HCT116 (cell line): ENCODE data around the gene HOXC11. TPM values are rescaled to one million over a fixed set of nuclear protein-coding genes. Genes with fewer than 3 reads are reported as not detected.
A peak's percentile ranks its signal among the peaks of the same experiment; 100 is the strongest.

Experiments
- ATAC-seq: fragments of 200-7000 bp; cut with Tn5 transposase; 2 replicates; pipeline ENCODE4 v1.9.1; 2020; ENCODE audit warnings: mild to moderate bottlenecking, moderate library complexity
- BruUV-seq: library from RNA; stranded (reverse); fragments of 400-500 nt; replicated peaks from 2 replicates; lab custom pipeline; 2021; lab: Mats Ljungman, UMichigan
- CTCF ChIA-PET: fragments of 300-600 bp; sonication (Branson Sonifier 250); formaldehyde crosslinking; loops from one replicate; lab custom pipeline; 2021; ENCODE audit warnings: antibody characterized with exemption; lab: Charles Lee
- POLR2A ChIA-PET: fragments of 300-600, 350-600 bp; sonication (Branson Sonifier 250); formaldehyde crosslinking; loops from one replicate; lab custom pipeline; 2021; ENCODE audit warnings: antibody characterized with exemption; lab: Charles Lee
- RAD21 ChIA-PET, 2 experiments: fragments of 300-600 bp; sonication (Branson Sonifier 250); formaldehyde crosslinking; loops; one replicate each; lab custom pipeline; 2023; ENCODE audit warnings: low total read pairs in 2 of 2; ENCODE audit not compliant: uncharacterized antibody in 2 of 2, unreplicated experiment in 2 of 2, low non-redundant PET in 1 of 2; lab: Charles Lee
- DNase-seq: peaks from one replicate; pipeline ENCODE4 v3.0.0-alpha.2; 2010; ENCODE audit warnings: low read depth, low spot score
- H2AFZ ChIP-seq: fragments of 200-600 bp; shearing (Covaris generic), sonication (generic); 2 replicates; pipeline ENCODE4 v1.6.1; 2017; ENCODE audit warnings: low read depth, mixed run types, mixed read lengths, antibody characterized with exemption, low read length; ENCODE audit not compliant: poor library complexity, severe bottlenecking
- H3K27ac ChIP-seq: 2 replicates; pipeline ENCODE4 v1.5.1; 2012; ENCODE audit warnings: low read depth, low read length
- H3K27me3 ChIP-seq: fragments of 200-600 bp; sonication (generic); 2 replicates; pipeline ENCODE4 v1.6.1; 2016; ENCODE audit warnings: mixed run types, low read length, mixed read lengths; ENCODE audit not compliant: insufficient read depth
- H3K36me3 ChIP-seq, 2 experiments: fragments of 200-500 bp in 1 of 2; fragments of 200-600 bp in 1 of 2; sonication (Bioruptor generic) in 1 of 2; sonication (generic) in 1 of 2; 2 replicates each; pipeline versions ENCODE4 v1.5.1 to v1.6.1; 2014 to 2016; ENCODE audit warnings: low read length in 2 of 2, inconsistent platforms in 1 of 2, mixed read lengths in 1 of 2, mixed run types in 1 of 2; ENCODE audit not compliant: insufficient read depth in 2 of 2, control insufficient read depth in 1 of 2
- H3K4me1 ChIP-seq, 2 experiments: fragments of 200-600 bp in 1 of 2; sonication (generic) in 1 of 2; 2 replicates each; pipeline versions ENCODE4 v1.5.1 to v1.6.1; 2012 to 2017; ENCODE audit warnings: low read length in 2 of 2, inconsistent platforms in 1 of 2, mild to moderate bottlenecking in 1 of 2, mixed read lengths in 1 of 2, mixed run types in 1 of 2, moderate library complexity in 1 of 2; ENCODE audit not compliant: insufficient read depth in 2 of 2, control insufficient read depth in 1 of 2
- H3K4me2 ChIP-seq: fragments of 200-600 bp; sonication (generic); 2 replicates; pipeline ENCODE4 v1.6.1; 2017; ENCODE audit warnings: mixed run types, low read length, mixed read lengths
- H3K4me3 ChIP-seq, 2 experiments: fragments of 200-600 bp in 1 of 2; sonication (generic) in 1 of 2; replicated peaks in 1 of 2; 2 replicates each; pipeline ENCODE4 v1.5.1; 2011 to 2016; ENCODE audit warnings: low read length in 2 of 2, control low read depth in 1 of 2, low read depth in 1 of 2, mild to moderate bottlenecking in 1 of 2, mixed read lengths in 1 of 2, mixed run types in 1 of 2
- H3K79me2 ChIP-seq: fragments of 200-600 bp; sonication (generic); 2 replicates; pipeline ENCODE4 v1.6.1; 2017; ENCODE audit warnings: mild to moderate bottlenecking, mixed run types, low read length, moderate library complexity, mixed read lengths; ENCODE audit not compliant: insufficient read depth
- H3K9ac ChIP-seq: fragments of 200-600 bp; sonication (generic); 2 replicates; pipeline ENCODE4 v1.6.1; 2016; ENCODE audit warnings: low read length, mixed read lengths
- H3K9me2 ChIP-seq: fragments of 200-600 bp; sonication (generic), shearing (Covaris generic); 2 replicates; pipeline ENCODE4 v1.6.1; 2017; ENCODE audit warnings: mixed run types, mild to moderate bottlenecking, moderate library complexity; ENCODE audit not compliant: insufficient read depth
- H3K9me3 ChIP-seq, 2 experiments: fragments of 200-500 bp in 1 of 2; fragments of 200-600 bp in 1 of 2; sonication (Bioruptor generic) in 1 of 2; sonication (generic) in 1 of 2; 2 replicates each; pipeline ENCODE4 v1.6.1; 2014 to 2017; ENCODE audit warnings: low read length in 2 of 2, mixed read lengths in 2 of 2, inconsistent platforms in 1 of 2, low read depth in 1 of 2, mild to moderate bottlenecking in 1 of 2, mixed run types in 1 of 2, moderate library complexity in 1 of 2; ENCODE audit not compliant: control insufficient read depth in 1 of 2, insufficient read depth in 1 of 2
- H4K20me1 ChIP-seq: fragments of 200-600 bp; sonication (generic), shearing (Covaris generic); 2 replicates; pipeline ENCODE4 v1.6.1; 2017; ENCODE audit warnings: mixed run types, mild to moderate bottlenecking, moderate library complexity; ENCODE audit not compliant: insufficient read depth
- CBX3 ChIP-seq: IDR thresholded peaks from 2 replicates; pipeline ENCODE4 v1.6.1; 2012; ENCODE audit warnings: low read depth
- CEBPB ChIP-seq: IDR thresholded peaks from 2 replicates; pipeline ENCODE4 v1.6.1; 2012; ENCODE audit warnings: low read depth
- EZH2 ChIP-seq: fragments of 200-600 bp; sonication (generic); IDR thresholded peaks from 2 replicates; pipeline ENCODE4 v1.6.1; 2017; ENCODE audit warnings: antibody characterized with exemption, mixed run types
- FOSL1 ChIP-seq: IDR thresholded peaks from 2 replicates; pipeline ENCODE4 v1.6.1; 2012; ENCODE audit warnings: low read depth
- POLR2A ChIP-seq: IDR thresholded peaks from 2 replicates; pipeline ENCODE4 v1.7.0; 2011; ENCODE audit warnings: borderline replicate concordance; ENCODE audit not compliant: insufficient read depth, insufficient read length; ENCODE audit errors: extremely low read depth
- POLR2AphosphoS5 ChIP-seq: IDR thresholded peaks from 2 replicates; pipeline ENCODE4 v1.6.1; 2011; ENCODE audit warnings: mild to moderate bottlenecking, low read depth, low read length, moderate library complexity
- RAD21 ChIP-seq: IDR thresholded peaks from 2 replicates; pipeline ENCODE4 v1.6.1; 2012; ENCODE audit warnings: low read depth, mild to moderate bottlenecking
- SIN3A ChIP-seq: IDR thresholded peaks from 2 replicates; pipeline ENCODE4 v1.6.1; 2012; ENCODE audit warnings: low read depth
- TCF7L2 ChIP-seq: IDR thresholded peaks from 2 replicates; pipeline ENCODE4 v1.7.0; 2011; ENCODE audit warnings: borderline replicate concordance, inconsistent platforms; ENCODE audit not compliant: insufficient read depth, insufficient read length; ENCODE audit errors: extremely low read depth
- YY1 ChIP-seq: IDR thresholded peaks from 2 replicates; pipeline ENCODE4 v1.6.1; 2011; ENCODE audit warnings: low read length, low read depth, moderate library complexity, mild to moderate bottlenecking; ENCODE audit not compliant: insufficient replicate concordance; ENCODE audit errors: extremely low read depth
- intact Hi-C: fragments of 100-400 bp; cut with micrococcal nuclease; formaldehyde crosslinking; loops from 2 replicates; pipeline ENCODE4 v1.10.0; 2022
- total RNA-seq: library from RNA; stranded (reverse); gene quantifications from one replicate; pipeline ENCODE4 v1.2.1, GENCODE V29; 2021; ENCODE audit not compliant: unreplicated experiment
- TF ChIP-seq, protein P1 (sequence below), 3 experiments: fragments of 200-600 bp in 1 of 3; sonication (generic) in 1 of 3; IDR thresholded peaks in 2 of 3; conservative IDR thresholded peaks in 1 of 3; 2 replicates each; pipeline ENCODE4 v1.5.1; 2012 to 2017; ENCODE audit warnings: low read depth in 2 of 3, low read length in 2 of 3, antibody characterized with exemption in 1 of 3, borderline replicate concordance in 1 of 3, control low read depth in 1 of 3, mild to moderate bottlenecking in 1 of 3, mixed read lengths in 1 of 3, mixed run types in 1 of 3, moderate library complexity in 1 of 3; ENCODE audit not compliant: insufficient read depth in 1 of 3
- TF ChIP-seq, protein P2 (sequence below): IDR thresholded peaks from 2 replicates; pipeline ENCODE4 v1.6.1; 2012
- TF ChIP-seq, protein P3 (sequence below): IDR thresholded peaks from 2 replicates; pipeline ENCODE4 v1.6.1; 2011; ENCODE audit warnings: mild to moderate bottlenecking, low read length, moderate library complexity; ENCODE audit not compliant: insufficient replicate concordance; ENCODE audit errors: extremely low read depth

Gene HOXC11
- total RNA-seq, 1 experiment from 2014 or later: 0.22 TPM

DNA sequence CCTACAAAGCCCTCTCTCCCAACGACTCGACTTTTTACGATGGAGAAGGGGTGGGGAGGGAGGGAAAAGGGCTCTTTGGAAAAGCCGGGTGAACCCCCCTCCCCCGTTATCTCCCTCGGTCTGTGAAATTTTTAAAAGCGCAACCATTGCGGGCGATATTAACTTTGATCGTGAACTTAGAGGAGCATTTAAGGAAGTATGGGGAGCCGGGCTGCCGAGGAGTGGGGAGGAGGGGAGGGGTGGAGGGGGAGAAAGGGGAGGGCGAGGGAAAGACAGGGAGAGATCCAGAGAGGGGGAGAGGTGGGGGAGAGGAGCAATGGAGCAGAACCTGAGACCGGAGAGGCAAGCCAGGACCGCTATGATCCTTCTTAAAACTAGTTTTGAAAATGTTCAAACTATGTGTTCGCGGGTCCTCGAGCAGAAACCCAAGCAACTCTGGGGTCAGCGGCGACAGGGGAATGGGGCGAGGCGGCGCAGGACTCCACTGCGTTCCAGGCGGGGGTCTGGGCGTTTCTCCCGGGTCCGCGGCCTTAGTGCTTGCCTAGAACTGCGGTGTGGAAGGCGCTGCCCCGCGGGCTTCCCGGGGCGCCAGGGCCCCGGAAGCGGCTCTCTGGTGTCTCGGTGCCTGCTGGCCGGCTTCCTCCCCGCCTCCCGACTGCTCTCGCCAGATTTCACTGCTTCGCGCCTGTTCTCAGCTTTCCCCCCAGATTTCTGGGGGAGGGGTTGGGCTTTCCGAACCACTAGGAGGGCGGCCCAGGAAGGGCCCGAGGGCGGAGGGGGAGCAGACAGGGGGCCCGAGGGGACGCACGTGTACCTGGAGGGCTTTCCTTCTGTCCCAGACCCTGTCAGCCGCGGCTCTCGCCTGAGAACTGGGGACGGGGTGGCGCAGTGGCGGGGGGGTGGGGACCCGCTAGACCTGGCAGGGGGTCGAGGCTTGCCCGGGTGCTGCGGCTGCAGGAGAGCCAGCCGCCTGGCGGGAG lies 1.4 kb downstream of the HOXC11 start, which contains the start of gene HOTAIR:
Gene HOTAIR, minus strand, starts transcription at position 871 of the 980 bp plus-strand sequence.
- no TSS peak for BruUV-seq
- RAD21 ChIA-PET: no interaction called here
- DNase-seq (no peak), ATAC-seq (peak; percentile 72)
- no peaks in the 10 kb centered on the region for H3K9me3 ChIP-seq
- H2AFZ ChIP-seq: peak within 1 kb of the TSS; percentile 16
- no peaks in the 10 kb centered on the region for H3K79me2 ChIP-seq
- intact Hi-C loops: no loop called here
- no peaks in the 10 kb centered on the region for H3K9me2 ChIP-seq
- TF ChIP-seq SIN3A (no peak), POLR2AphosphoS5 (peak; percentile 50)
- TF ChIP-seq, all 23 proteins: peak for 1
- peaks cover 4% of the 10 kb centered on the region; the same call in 1 of the 2 replicates for H3K27me3 ChIP-seq
- peak within 1 kb of the TSS; percentile 76 for H3K4me2 ChIP-seq
- peak within 1 kb of the TSS; percentile 63 for H3K9ac ChIP-seq
- H3K4me3 ChIP-seq: peak within 1 kb of the TSS; percentile 46 to 59
- no peaks in the 10 kb centered on the region for H3K36me3 ChIP-seq
- no peaks in the 10 kb centered on the region for H4K20me1 ChIP-seq
- H3K4me1 ChIP-seq: peaks cover 0 to 14% of the 10 kb centered on the region in 2 experiments; a peak in 2 of 4 replicates
- ChIA-PET POLR2A (no interaction called here), CTCF (no interaction called here)
- peak within 1 kb of the TSS; percentile 19; the same call in 1 of the 2 replicates for H3K27ac ChIP-seq

DNA sequence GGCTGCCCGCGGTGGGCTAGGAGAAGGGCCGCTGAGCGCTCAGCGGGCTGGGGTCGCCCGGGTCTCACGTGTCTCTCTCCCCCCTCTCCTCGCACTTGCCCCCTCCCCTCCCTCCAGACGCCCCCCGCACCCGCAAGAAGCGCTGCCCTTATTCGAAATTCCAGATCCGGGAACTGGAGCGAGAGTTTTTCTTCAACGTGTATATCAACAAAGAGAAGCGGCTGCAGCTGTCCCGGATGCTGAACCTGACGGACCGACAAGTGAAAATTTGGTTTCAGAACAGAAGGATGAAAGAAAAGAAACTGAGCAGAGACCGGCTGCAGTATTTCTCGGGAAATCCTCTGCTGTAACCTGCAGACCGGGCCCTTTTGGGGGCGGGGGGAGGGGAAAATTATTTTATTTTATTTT lies 2.1 kb downstream of the HOXC11 start:
- H3K27ac ChIP-seq: no peak overlapping the region
- H3K9me3 ChIP-seq: no peaks in the 10 kb centered on the region
- peaks cover 0 to 14% of the 10 kb centered on the region in 2 experiments; a peak in 2 of 4 replicates for H3K4me1 ChIP-seq
- intact Hi-C loops: no loop called here
- BruUV-seq: no TSS peak
- H4K20me1 ChIP-seq: no peaks in the 10 kb centered on the region
- peak overlapping the region; percentile 76 for H3K4me2 ChIP-seq
- no peaks in the 10 kb centered on the region for H3K79me2 ChIP-seq
- H3K9me2 ChIP-seq: no peaks in the 10 kb centered on the region
- DNase-seq (no peak), ATAC-seq (no peak)
- peaks cover 4% of the 10 kb centered on the region; the same call in 1 of the 2 replicates for H3K27me3 ChIP-seq
- RAD21 ChIA-PET: no interaction called here
- POLR2A ChIA-PET: no interaction called here
- no peaks in the 10 kb centered on the region for H3K36me3 ChIP-seq
- no peak overlapping the region for H2AFZ ChIP-seq
- CTCF ChIA-PET: no interaction called here
- H3K9ac ChIP-seq: no peak overlapping the region
- no peak overlapping the region for H3K4me3 ChIP-seq
- TF ChIP-seq FOSL1 (no peak), EZH2 (no peak), CEBPB (no peak), CBX3 (no peak), RAD21 (no peak), YY1 (no peak), SIN3A (no peak), TCF7L2 (no peak), POLR2A (no peak), POLR2AphosphoS5 (no peak)
- TF ChIP-seq, protein P1, sequence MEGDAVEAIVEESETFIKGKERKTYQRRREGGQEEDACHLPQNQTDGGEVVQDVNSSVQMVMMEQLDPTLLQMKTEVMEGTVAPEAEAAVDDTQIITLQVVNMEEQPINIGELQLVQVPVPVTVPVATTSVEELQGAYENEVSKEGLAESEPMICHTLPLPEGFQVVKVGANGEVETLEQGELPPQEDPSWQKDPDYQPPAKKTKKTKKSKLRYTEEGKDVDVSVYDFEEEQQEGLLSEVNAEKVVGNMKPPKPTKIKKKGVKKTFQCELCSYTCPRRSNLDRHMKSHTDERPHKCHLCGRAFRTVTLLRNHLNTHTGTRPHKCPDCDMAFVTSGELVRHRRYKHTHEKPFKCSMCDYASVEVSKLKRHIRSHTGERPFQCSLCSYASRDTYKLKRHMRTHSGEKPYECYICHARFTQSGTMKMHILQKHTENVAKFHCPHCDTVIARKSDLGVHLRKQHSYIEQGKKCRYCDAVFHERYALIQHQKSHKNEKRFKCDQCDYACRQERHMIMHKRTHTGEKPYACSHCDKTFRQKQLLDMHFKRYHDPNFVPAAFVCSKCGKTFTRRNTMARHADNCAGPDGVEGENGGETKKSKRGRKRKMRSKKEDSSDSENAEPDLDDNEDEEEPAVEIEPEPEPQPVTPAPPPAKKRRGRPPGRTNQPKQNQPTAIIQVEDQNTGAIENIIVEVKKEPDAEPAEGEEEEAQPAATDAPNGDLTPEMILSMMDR (IDR thresholded peaks at IDR 0.05 in 2 of 3, conservative IDR thresholded peaks at IDR 0.05 in 1 of 3; ENCODE audit: borderline replicate concordance in 1 of 3, insufficient read depth in 1 of 3, low read depth in 2 of 3, low read length in 2 of 3): no peak
- TF ChIP-seq, protein P2, sequence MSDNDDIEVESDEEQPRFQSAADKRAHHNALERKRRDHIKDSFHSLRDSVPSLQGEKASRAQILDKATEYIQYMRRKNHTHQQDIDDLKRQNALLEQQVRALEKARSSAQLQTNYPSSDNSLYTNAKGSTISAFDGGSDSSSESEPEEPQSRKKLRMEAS: no peak
- TF ChIP-seq, protein P3, sequence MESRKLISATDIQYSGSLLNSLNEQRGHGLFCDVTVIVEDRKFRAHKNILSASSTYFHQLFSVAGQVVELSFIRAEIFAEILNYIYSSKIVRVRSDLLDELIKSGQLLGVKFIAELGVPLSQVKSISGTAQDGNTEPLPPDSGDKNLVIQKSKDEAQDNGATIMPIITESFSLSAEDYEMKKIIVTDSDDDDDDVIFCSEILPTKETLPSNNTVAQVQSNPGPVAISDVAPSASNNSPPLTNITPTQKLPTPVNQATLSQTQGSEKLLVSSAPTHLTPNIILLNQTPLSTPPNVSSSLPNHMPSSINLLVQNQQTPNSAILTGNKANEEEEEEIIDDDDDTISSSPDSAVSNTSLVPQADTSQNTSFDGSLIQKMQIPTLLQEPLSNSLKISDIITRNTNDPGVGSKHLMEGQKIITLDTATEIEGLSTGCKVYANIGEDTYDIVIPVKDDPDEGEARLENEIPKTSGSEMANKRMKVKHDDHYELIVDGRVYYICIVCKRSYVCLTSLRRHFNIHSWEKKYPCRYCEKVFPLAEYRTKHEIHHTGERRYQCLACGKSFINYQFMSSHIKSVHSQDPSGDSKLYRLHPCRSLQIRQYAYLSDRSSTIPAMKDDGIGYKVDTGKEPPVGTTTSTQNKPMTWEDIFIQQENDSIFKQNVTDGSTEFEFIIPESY: no peak
